DOHH2 (cell line): ENCODE results near the gene TREH.

ENCODE experiments used
- H3F3A ChIP-seq: fragments of 200-600 bp; sonication (generic), shearing (Covaris generic); 2 replicates; pipeline ENCODE4 v1.6.0; 2016; ENCODE audit warnings: antibody characterized with exemption, mild to moderate bottlenecking; ENCODE audit not compliant: control insufficient read depth, insufficient read depth
- H3K27ac ChIP-seq: fragments of 200-600 bp; sonication (generic); 2 replicates; pipeline ENCODE4 v1.5.1; 2014; ENCODE audit warnings: low read depth, mild to moderate bottlenecking, low read length, moderate library complexity
- H3K27me3 ChIP-seq: fragments of 200-600 bp; sonication (generic); 2 replicates; pipeline ENCODE4 v1.6.1; 2014; ENCODE audit warnings: mild to moderate bottlenecking, low read length, mixed read lengths; ENCODE audit not compliant: control insufficient read depth
- H3K36me3 ChIP-seq: fragments of 200-600 bp; sonication (generic); 2 replicates; pipeline ENCODE4 v1.6.1; 2014; ENCODE audit warnings: mild to moderate bottlenecking, low read length, moderate library complexity, mixed read lengths; ENCODE audit not compliant: control insufficient read depth
- H3K4me1 ChIP-seq: fragments of 200-600 bp; sonication (generic); 2 replicates; pipeline ENCODE4 v1.6.1; 2014; ENCODE audit warnings: mild to moderate bottlenecking, low read length, mixed read lengths; ENCODE audit not compliant: control insufficient read depth
- H3K4me2 ChIP-seq: fragments of 200-600 bp; sonication (generic); 2 replicates; pipeline ENCODE4 v1.6.0; 2014; ENCODE audit warnings: mild to moderate bottlenecking, low read length, moderate library complexity
- H3K4me3 ChIP-seq: fragments of 200-600 bp; sonication (generic); 2 replicates; pipeline ENCODE4 v1.5.1; 2014; ENCODE audit warnings: mild to moderate bottlenecking, low read length, mixed read lengths
- H3K79me2 ChIP-seq: fragments of 200-600 bp; sonication (generic); 2 replicates; pipeline ENCODE4 v1.6.1; 2014; ENCODE audit warnings: mild to moderate bottlenecking, low read length, mixed read lengths; ENCODE audit not compliant: control insufficient read depth
- H3K9me2 ChIP-seq: fragments of 200-600 bp; sonication (generic); replicated peaks from 2 replicates; pipeline ENCODE4 v1.6.1; 2014; ENCODE audit warnings: mild to moderate bottlenecking, low read length, mixed read lengths; ENCODE audit not compliant: control insufficient read depth
- H3K9me3 ChIP-seq: fragments of 200-600 bp; sonication (generic); 2 replicates; pipeline ENCODE4 v1.6.1; 2014; ENCODE audit warnings: antibody characterized with exemption, low read length, mixed read lengths; ENCODE audit not compliant: control insufficient read depth, insufficient read depth
- H4K20me1 ChIP-seq: fragments of 200-600 bp; sonication (generic); 2 replicates; pipeline ENCODE4 v1.6.0; 2014; ENCODE audit warnings: low read depth, mild to moderate bottlenecking, antibody characterized with exemption, low read length, moderate library complexity; ENCODE audit not compliant: control insufficient read depth, insufficient read depth
- CTCF ChIP-seq: fragments of 200-600 bp; sonication (generic); IDR thresholded peaks from one replicate; pipeline ENCODE4 v1.5.1; 2014; ENCODE audit warnings: antibody characterized with exemption, mild to moderate bottlenecking, low read depth, low read length; ENCODE audit not compliant: poor library complexity, severe bottlenecking
- EZH2phosphoT487 ChIP-seq: fragments of 200-600 bp; sonication (generic); IDR thresholded peaks from 2 replicates; pipeline ENCODE4 v1.6.1; 2017; ENCODE audit warnings: borderline replicate concordance, mild to moderate bottlenecking, antibody characterized with exemption, low read length, moderate library complexity, mixed read lengths

The TREH gene

GRCh38 chr11:118662401-118663271 is 16.8 kb downstream of the TREH start:
- Histone ChIP-seq H3K27ac (no peak overlapping the region), H3K27me3 (no peaks in the 10 kb centered on the region), H3K4me2 (no peak overlapping the region), H3K4me3 (no peak overlapping the region), H3F3A (no peaks in the 10 kb centered on the region), H3K9me3 (no peaks in the 10 kb centered on the region), H3K79me2 (no peaks in the 10 kb centered on the region), H4K20me1 (no peaks in the 10 kb centered on the region), H3K4me1 (0 out of 2 replicates have a peak, but pooled peaks cover 4% of the 10 kb centered on the region), H3K36me3 (no peaks in the 10 kb centered on the region), H3K9me2 (no peaks in the 10 kb centered on the region)
- no peak for TF ChIP-seq EZH2phosphoT487
- no peak for TF ChIP-seq CTCF

- Histone ChIP-seq H3K9me3 (no peaks in the 10 kb centered on the region), H3K9me2 (no peaks in the 10 kb centered on the region), H3K27me3 (no peaks in the 10 kb centered on the region), H3K36me3 (no peaks in the 10 kb centered on the region), H3F3A (no peaks in the 10 kb centered on the region), H4K20me1 (no peaks in the 10 kb centered on the region), H3K27ac (no peak overlapping the region), H3K4me2 (no peak overlapping the region), H3K79me2 (no peaks in the 10 kb centered on the region), H3K4me3 (no peak overlapping the region), H3K4me1 (0 out of 2 replicates have a peak, but pooled peaks cover 4% of the 10 kb centered on the region)
- TF ChIP-seq EZH2phosphoT487 (no peak), CTCF (no peak)
Measured at GRCh38 chr11:118661425-118662301, 17.8 kb downstream of the TREH start.

- Histone ChIP-seq H3K27me3 (no peaks in the 10 kb centered on the region), H3K4me3 (no peak overlapping the region), H3K4me1 (0 out of 2 replicates have a peak, but pooled peaks cover 4% of the 10 kb centered on the region), H3K79me2 (no peaks in the 10 kb centered on the region), H3K36me3 (no peaks in the 10 kb centered on the region), H4K20me1 (no peaks in the 10 kb centered on the region), H3K9me3 (no peaks in the 10 kb centered on the region), H3F3A (no peaks in the 10 kb centered on the region), H3K4me2 (no peak overlapping the region), H3K27ac (no peak overlapping the region), H3K9me2 (no peaks in the 10 kb centered on the region)
- TF ChIP-seq CTCF: no peak
- TF ChIP-seq EZH2phosphoT487: no peak
Measured at GRCh38 chr11:118660681-118661424, 18.6 kb downstream of the TREH start.
